Activated CD8-positive, alpha-beta memory T cell treated with anti-CD3 and anti-CD28 coated beads, Interleukin-2, amount 50 U/mL, for 48 hours (primary cell): ENCODE measurements around the gene METTL1.
"Not testable (repeated sequence)": the region's sequence is repeated elsewhere in the genome, so short reads cannot be mapped to it uniquely, and the experiment has no call there.

Experiments used
- DNase-seq: peaks from one replicate; pipeline ENCODE4 v3.0.0-alpha.2; 2020

METTL1 gene

GRCh38 chr12:57796996-57797395 lies 25.1 kb upstream of the METTL1 start:
- no peak for DNase-seq

DNA sequence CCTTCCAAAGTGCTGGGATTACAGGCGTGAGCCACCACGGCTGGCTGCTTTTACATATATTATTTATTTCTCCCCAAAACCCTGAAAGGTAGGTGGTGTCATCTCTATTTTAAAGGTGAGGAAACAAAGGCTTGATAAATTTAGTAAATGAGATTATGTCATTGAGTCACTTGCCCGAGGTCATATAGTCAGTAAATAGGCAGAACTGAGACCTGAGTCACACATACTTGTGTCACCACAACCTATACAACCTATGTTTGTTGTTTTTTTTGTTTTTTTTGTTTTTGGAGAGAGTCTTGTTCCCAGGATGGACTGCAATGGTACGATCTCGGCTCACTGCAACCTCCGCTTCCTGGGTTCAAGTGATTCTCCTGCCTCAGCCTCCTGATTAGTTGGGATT lies 23.4 kb upstream of the METTL1 start:
- no peak for DNase-seq

DNA sequence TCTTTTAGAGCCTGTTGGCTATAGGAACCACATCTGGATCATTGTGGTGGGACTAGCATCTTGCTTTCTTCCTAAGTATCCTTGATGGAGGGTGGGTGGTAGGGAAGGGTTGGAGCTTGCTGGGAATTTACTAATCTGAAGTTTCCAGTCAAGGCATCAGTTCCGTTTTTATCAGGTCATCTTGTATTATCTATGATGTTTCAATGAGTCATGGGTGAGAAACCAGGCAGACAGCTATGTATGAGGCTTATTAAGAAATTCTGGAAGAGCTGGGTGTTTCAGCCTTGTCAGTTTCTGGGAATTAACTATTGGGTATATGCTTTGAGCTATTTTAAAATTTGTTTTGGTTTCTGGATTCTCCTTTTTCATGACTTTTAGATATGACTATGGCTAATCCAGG lies 22.0 kb upstream of the METTL1 start:
- no peak for DNase-seq

GRCh38 chr12:57783861-57784260 lies 12.0 kb upstream of the METTL1 start:
- no peak for DNase-seq

DNA sequence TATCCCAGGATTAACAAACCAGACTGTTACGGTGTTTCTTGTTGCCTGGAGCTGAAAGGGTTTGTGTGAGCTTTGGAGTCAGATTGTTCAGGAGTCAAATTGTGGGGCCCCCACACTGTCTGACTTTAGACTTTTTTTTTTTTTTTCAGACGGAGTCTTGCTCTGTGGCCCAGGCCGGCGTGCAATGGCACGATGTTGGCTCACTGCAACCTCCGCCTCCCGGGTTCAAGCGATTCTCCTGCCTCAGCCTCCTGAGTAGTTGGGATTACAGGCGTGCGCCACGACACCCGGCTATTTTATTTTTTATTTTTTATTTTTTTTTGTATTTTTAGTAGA lies 11.5 kb upstream of the METTL1 start:
- DNase-seq, result no peak

- DNase-seq, result peak; percentile 99
Measured at GRCh38 chr12:57782608-57783465, 10.9 kb upstream of the METTL1 start, which contains the start of gene TSFM. Gene TSFM (plus strand): TSS chr12:57782787. CDS start chr12:57782802, 15 bp downstream.

GRCh38 chr12:57782243-57782607 lies 10.3 kb upstream of the METTL1 start:
- no peak for DNase-seq

GRCh38 chr12:57781801-57782200 lies 9.9 kb upstream of the METTL1 start:
- DNase-seq, result no peak

GRCh38 chr12:57781244-57781643 lies 9.3 kb upstream of the METTL1 start:
- no peak for DNase-seq

- no peak for DNase-seq
Measured at GRCh38 chr12:57780284-57780897, 8.5 kb upstream of the METTL1 start.

DNA sequence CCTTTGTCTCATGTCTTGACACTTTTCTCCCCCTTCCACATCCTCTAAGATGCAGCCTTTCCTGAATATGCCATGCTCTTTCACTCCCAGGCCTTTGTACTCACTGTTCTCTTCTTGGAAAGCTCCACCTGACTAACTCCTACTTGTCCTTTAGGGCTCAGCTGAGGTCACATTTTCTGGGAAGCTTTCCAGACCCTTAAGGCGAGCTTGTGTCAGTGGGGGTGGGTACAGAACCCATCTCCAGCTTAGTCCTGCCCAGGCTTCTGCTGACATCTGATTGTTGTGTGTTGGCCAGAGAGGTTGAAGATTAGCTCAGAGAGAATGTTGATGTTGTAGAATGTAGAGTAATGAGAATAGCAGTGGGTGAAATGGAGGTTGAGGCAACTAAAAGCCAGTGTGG lies 7.8 kb upstream of the METTL1 start:
- no peak for DNase-seq

DNA sequence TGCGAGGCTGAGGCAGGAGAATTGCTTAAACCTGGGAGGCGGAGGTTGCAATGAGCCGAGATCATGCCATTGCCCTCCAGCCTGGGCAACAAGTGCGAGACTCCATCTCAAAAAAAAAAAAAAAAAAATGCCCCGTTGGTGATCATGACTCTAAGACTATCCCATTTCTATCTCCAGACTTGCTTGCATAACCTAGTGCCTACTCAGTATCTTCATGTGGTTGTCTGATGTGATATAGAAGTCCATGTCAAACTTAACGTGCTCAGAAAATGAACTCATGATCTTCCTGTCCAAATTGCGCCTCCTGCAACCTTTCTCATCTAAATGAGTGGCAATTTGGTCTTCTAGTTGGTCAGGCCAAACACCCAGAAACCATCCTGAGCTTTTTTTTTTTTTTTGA lies 6.0 kb upstream of the METTL1 start:
- no peak for DNase-seq

DNA sequence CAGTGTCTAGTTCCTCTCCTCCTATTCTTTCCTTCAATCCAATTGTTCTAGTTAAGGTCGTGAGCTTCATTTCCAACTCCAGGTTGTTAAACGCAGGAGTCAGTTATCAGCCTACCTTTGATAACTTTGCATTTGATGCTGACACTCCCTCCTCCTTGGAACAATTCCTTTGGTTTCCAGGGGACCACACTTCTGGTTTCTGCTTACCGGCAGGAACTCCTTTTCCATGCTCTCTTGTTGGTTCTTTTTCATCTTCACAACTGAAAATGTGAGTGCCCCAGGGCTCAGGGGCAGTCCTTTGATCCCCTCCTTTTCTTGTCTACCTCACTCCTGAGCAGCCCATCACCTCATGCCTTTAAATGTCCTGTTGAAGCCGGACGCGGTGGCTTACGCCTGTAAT lies 5.5 kb upstream of the METTL1 start:
- no peak for DNase-seq

DNA sequence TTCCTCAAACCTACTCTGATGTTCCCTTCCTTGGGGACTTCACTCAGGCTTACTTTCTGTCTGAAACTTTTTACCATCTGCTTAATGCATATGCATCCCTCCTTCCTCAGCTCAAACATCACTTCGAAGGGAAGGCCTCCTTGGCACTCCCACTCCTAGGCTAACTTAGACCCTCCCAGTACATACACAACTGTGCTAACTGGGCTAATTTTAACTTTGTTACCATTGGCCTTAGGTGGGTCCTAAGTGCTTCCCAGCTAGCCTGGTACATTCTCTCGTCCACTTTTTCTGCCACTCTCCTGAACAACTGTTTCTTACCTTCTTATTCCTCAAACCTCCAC lies 4.3 kb upstream of the METTL1 start:
- no peak for DNase-seq

GRCh38 chr12:57775563-57776246 lies 3.8 kb upstream of the METTL1 start:
- no peak for DNase-seq

DNA sequence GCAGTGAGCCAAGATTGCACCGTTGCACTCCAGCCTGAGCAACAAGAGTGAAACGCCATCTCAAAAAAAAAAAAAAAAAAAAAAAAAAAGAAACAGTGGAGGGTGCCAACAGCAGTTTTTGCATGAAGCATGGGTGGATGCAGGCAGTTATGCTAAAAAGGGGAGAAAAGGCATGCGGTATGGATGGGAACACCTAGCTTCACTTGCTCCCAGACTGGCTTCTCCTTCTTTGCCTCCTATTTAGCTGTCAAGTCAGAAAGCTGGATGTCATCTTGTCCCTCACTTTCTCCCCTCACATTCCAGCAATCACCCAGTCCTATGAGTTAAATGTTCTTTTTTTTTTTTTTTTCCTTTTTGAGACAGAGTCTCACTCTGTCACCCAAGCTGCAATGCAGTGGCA lies 3.1 kb upstream of the METTL1 start:
- DNase-seq, result no peak

DNA sequence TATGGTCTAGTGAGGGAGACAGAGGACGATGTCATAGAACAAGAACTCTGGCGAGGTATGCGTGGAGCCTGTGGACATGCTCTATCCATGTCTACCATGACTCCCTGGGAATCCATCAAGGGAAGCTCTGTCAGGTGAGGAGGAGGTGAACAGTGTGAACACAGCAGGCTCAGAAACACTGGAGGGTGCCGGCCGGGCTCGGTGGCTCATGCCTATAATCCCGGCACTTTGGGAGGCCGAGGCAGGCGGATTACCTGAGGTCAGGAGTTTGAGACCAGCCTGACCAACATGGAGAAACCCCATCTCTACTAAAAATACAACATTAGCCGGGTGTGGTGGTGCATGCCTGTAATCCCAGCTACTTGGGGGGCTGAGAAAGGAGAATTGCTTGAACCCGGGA lies 2.7 kb upstream of the METTL1 start:
- not testable (repeated sequence) for DNase-seq

- DNase-seq, result no peak
Measured at GRCh38 chr12:57772429-57773322, 771 bp upstream of the METTL1 start, which contains the start of gene EEF1AKMT3. Gene EEF1AKMT3 (plus strand): TSS chr12:57772614. CDS start chr12:57772725, 111 bp downstream.

DNA sequence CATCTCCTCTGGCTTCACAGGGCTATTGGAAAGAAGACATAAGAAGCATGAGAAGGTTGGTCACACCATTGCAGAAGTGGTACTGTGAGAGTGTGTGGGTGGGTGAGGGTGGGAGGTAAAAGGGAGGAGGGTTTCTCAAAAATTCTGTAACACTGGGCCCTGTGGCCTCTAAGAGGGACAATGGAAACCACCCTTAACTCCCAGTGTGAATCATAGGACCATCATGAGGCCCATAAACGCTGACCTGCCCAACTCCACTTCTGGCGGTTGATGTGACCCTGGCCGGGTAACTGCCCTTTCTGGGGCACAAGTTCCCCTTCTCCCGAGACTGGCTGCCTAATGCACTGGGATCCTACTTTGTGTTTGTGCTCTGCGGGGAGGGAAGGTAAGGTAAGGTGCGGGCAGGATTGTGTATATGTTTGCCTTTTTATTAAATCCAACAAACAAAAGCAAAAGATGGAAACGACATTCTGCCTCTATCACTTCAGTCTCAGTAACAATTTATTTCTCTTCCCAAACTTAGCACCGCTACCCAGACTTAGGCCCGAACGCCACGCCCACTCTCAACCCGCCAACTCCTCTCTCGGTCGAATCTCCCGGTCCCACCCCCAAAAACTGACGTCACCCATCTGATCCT lies 551 bp downstream of the METTL1 start:
- peak; percentile 91 for DNase-seq

GRCh38 chr12:57770734-57771133 lies 1.2 kb downstream of the METTL1 start:
- no peak for DNase-seq

DNA sequence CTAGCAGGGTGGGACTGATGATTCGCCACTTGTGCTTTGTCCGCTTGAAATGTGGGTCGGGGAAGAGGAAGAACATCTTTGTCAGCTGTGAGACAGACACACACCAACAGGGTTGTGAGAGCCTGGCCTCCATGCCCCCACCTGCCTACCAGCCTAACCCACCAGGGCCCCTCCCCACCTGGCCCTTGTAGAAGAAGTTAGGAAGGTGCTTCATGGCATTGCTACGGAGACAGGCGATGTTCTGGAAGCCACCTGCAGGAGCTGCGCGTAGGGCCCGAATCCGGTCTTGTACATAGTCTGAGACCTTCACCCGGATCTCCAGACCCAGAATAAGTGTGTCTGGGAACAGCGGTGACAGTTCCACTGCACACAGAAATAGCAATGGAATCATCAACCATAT lies 2.3 kb downstream of the METTL1 start:
- DNase-seq, result no peak

- no peak for DNase-seq
Measured at GRCh38 chr12:57767876-57768275, 4.0 kb downstream of the METTL1 start.

DNA sequence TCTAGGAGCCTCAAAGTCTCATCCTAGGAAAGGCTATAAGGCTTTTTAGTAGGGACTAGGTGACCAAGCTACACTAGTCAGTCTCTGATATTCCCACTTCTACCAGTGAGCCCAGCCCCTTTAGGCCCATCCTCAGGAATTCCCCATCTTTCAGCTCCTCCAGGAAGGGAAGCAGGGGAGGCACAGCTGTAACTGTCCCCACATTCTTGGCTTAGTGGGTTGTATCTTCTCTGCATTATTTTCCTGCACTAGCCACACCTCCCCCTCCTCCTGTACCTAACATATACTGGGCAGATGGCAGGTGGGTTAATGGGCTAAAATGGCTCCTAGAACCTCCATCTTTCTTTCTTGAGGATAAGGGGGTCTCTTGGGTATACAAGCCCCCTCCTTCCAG lies 4.6 kb downstream of the METTL1 start:
- no peak for DNase-seq
